ENCODE measurements around the gene POR. TPM values are rescaled to one million over a fixed set of nuclear protein-coding genes. Genes with fewer than 3 reads are reported as not detected.

Gene POR
- polyA plus RNA-seq, 1 donor from 2014 or later = 61.2 TPM

DNA sequence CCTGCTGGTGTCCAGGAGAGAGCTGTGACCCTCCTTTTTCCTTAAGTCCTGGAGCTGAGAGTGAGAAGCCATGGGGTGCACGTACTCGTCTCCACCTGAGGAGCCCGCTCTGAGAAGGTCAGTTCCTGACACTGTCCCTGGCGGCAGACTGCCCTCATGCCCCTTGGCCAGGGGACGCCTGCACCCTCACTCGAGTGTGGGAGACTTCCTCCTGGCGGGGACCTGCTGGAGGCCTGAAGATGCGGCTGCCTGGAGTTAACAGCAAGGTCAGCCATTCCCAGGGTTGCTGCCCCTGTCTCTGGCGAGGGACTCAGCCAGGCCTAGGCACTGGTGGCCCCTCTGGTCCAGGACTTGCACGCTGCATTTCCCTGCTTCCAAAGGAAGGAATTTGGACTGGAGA, 53.1 kb downstream of the POR start:
- H3K9me3 ChIP-seq (ENCODE audit: low read length) = no peaks in the 10 kb centered on the region
- H3K9me2 ChIP-seq (ENCODE audit: insufficient read depth, low read length) = no peaks in the 10 kb centered on the region
- H3F3A ChIP-seq (ENCODE audit: insufficient read depth, low read length, poor library complexity, severe bottlenecking) = no peaks in the 10 kb centered on the region
- no peak overlapping the region for H3K4me2 ChIP-seq (ENCODE audit: low read length)
- no peaks in the 10 kb centered on the region for H3K79me2 ChIP-seq (replicated peaks; ENCODE audit: insufficient read depth, low read length)
- H3K4me3 ChIP-seq (ENCODE audit: low read length) = no peak overlapping the region
- H3K9ac ChIP-seq (ENCODE audit: low read length) = no peak overlapping the region
- H3K27ac ChIP-seq (ENCODE audit: low read length) = no peak overlapping the region
- H4K20me1 ChIP-seq (ENCODE audit: insufficient read depth) = no peaks in the 10 kb centered on the region
- no peaks in the 10 kb centered on the region for H3K27me3 ChIP-seq (ENCODE audit: insufficient read depth, low read depth, low read length)
- TF ChIP-seq, protein P1, sequence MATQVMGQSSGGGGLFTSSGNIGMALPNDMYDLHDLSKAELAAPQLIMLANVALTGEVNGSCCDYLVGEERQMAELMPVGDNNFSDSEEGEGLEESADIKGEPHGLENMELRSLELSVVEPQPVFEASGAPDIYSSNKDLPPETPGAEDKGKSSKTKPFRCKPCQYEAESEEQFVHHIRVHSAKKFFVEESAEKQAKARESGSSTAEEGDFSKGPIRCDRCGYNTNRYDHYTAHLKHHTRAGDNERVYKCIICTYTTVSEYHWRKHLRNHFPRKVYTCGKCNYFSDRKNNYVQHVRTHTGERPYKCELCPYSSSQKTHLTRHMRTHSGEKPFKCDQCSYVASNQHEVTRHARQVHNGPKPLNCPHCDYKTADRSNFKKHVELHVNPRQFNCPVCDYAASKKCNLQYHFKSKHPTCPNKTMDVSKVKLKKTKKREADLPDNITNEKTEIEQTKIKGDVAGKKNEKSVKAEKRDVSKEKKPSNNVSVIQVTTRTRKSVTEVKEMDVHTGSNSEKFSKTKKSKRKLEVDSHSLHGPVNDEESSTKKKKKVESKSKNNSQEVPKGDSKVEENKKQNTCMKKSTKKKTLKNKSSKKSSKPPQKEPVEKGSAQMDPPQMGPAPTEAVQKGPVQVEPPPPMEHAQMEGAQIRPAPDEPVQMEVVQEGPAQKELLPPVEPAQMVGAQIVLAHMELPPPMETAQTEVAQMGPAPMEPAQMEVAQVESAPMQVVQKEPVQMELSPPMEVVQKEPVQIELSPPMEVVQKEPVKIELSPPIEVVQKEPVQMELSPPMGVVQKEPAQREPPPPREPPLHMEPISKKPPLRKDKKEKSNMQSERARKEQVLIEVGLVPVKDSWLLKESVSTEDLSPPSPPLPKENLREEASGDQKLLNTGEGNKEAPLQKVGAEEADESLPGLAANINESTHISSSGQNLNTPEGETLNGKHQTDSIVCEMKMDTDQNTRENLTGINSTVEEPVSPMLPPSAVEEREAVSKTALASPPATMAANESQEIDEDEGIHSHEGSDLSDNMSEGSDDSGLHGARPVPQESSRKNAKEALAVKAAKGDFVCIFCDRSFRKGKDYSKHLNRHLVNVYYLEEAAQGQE (IDR thresholded peaks at IDR 0.05; ENCODE audit: borderline replicate concordance) = no peak
- TF ChIP-seq EZH2 (IDR thresholded peaks at IDR 0.05; ENCODE audit: borderline replicate concordance, insufficient read depth, low read length, poor library complexity, severe bottlenecking) (no peak), SMC3 (conservative IDR thresholded peaks at IDR 0.05; ENCODE audit: poor library complexity) (no peak), MXI1 (conservative IDR thresholded peaks at IDR 0.05; ENCODE audit: poor library complexity, severe bottlenecking) (no peak), TAF1 (IDR thresholded peaks at IDR 0.05; ENCODE audit: low read depth) (no peak), RAD21 (conservative IDR thresholded peaks at IDR 0.05) (no peak), POLR2AphosphoS5 (IDR thresholded peaks at IDR 0.05) (no peak), EP300 (conservative IDR thresholded peaks at IDR 0.05; ENCODE audit: poor library complexity, severe bottlenecking) (no peak)
- TF ChIP-seq, protein P2, sequence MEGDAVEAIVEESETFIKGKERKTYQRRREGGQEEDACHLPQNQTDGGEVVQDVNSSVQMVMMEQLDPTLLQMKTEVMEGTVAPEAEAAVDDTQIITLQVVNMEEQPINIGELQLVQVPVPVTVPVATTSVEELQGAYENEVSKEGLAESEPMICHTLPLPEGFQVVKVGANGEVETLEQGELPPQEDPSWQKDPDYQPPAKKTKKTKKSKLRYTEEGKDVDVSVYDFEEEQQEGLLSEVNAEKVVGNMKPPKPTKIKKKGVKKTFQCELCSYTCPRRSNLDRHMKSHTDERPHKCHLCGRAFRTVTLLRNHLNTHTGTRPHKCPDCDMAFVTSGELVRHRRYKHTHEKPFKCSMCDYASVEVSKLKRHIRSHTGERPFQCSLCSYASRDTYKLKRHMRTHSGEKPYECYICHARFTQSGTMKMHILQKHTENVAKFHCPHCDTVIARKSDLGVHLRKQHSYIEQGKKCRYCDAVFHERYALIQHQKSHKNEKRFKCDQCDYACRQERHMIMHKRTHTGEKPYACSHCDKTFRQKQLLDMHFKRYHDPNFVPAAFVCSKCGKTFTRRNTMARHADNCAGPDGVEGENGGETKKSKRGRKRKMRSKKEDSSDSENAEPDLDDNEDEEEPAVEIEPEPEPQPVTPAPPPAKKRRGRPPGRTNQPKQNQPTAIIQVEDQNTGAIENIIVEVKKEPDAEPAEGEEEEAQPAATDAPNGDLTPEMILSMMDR (IDR thresholded peaks at IDR 0.05; ENCODE audit: poor library complexity, severe bottlenecking) = no peak
- no peak overlapping the region for H2AFZ ChIP-seq (ENCODE audit: low read depth, low read length)
- no peaks in the 10 kb centered on the region for H3K36me3 ChIP-seq (ENCODE audit: insufficient read depth, low read length)

DNA sequence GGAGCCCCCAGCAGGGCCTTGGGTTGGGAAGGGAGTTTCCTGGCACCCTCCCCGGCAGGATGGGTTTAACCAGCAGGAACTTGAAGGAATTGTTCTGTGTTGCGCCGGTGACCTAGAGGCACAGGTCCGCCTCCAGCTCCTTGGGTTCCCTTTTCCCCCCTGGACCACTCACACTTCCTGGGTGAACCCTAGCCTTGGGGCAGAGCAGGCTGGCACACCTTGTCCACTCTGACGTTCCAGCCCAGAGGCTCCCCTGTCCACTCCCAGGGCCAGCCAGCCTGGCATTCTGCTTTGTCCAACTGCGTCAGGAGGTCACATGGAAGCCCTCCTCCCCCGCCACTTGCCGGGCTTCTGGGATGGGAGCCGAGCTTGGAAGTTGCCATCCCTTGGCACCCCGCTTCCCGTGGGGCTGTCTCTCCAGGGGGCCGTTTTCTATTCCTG, 53.6 kb downstream of the POR start:
- Histone ChIP-seq H4K20me1 (ENCODE audit: insufficient read depth) (no peaks in the 10 kb centered on the region), H3K79me2 (replicated peaks; ENCODE audit: insufficient read depth, low read length) (no peaks in the 10 kb centered on the region), H3K9me3 (ENCODE audit: low read length) (no peaks in the 10 kb centered on the region), H3K27me3 (ENCODE audit: insufficient read depth, low read depth, low read length) (no peaks in the 10 kb centered on the region), H3K4me2 (ENCODE audit: low read length) (no peak overlapping the region), H3K4me3 (ENCODE audit: low read length) (no peak overlapping the region), H3K9me2 (ENCODE audit: insufficient read depth, low read length) (no peaks in the 10 kb centered on the region), H3K9ac (ENCODE audit: low read length) (no peak overlapping the region), H3K36me3 (ENCODE audit: insufficient read depth, low read length) (no peaks in the 10 kb centered on the region), H3F3A (ENCODE audit: insufficient read depth, low read length, poor library complexity, severe bottlenecking) (no peaks in the 10 kb centered on the region), H2AFZ (ENCODE audit: low read depth, low read length) (no peak overlapping the region), H3K27ac (ENCODE audit: low read length) (no peak overlapping the region)
- TF ChIP-seq POLR2AphosphoS5 (IDR thresholded peaks at IDR 0.05) = no peak
- no peak for TF ChIP-seq SMC3 (conservative IDR thresholded peaks at IDR 0.05; ENCODE audit: poor library complexity)
- TF ChIP-seq, protein P1 (IDR thresholded peaks at IDR 0.05; ENCODE audit: borderline replicate concordance) = no peak
- TF ChIP-seq, protein P2 (IDR thresholded peaks at IDR 0.05; ENCODE audit: poor library complexity, severe bottlenecking) = no peak
- no peak for TF ChIP-seq TAF1 (IDR thresholded peaks at IDR 0.05; ENCODE audit: low read depth)
- TF ChIP-seq EZH2 (IDR thresholded peaks at IDR 0.05; ENCODE audit: borderline replicate concordance, insufficient read depth, low read length, poor library complexity, severe bottlenecking) = no peak
- TF ChIP-seq RAD21 (conservative IDR thresholded peaks at IDR 0.05) = no peak
- no peak for TF ChIP-seq MXI1 (conservative IDR thresholded peaks at IDR 0.05; ENCODE audit: poor library complexity, severe bottlenecking)
- TF ChIP-seq EP300 (conservative IDR thresholded peaks at IDR 0.05; ENCODE audit: poor library complexity, severe bottlenecking) = no peak

Data from neural cell (in vitro differentiated cells).